Measurements from ENCODE around the gene KDM5B. TPM values are rescaled to one million over a fixed set of nuclear protein-coding genes. Genes with fewer than 3 reads are reported as not detected.
A peak's percentile ranks its signal among the peaks of the same experiment; 100 is the strongest.

Gene KDM5B
- total and polyA plus RNA-seq, 4 experiments from 2014 or later, result 6.5 to 64.6 (median 39.4) TPM

- POLR2A ChIA-PET (ENCODE audit: partially characterized antibody), result interaction anchor here (1.0 to 1.8 kb wide), 2 partner anchors 17 to 98 kb away, joined by 3 read pairs; partner anchors contain the start of genes KDM5B and RABIF
- no peaks in the 10 kb centered on the region for H3K9me3 ChIP-seq (ENCODE audit: control insufficient read depth in 1 of 2, low read length in 2 of 2)
- no peaks in the 10 kb centered on the region for H3K27me3 Mint-ChIP-seq
- intact Hi-C loops (cut with micrococcal nuclease), result no loop called here
- H3K27me3 ChIP-seq (ENCODE audit: insufficient read depth, low read length), result no peaks in the 10 kb centered on the region
- no peak overlapping the region for H3K4me3 ChIP-seq (ENCODE audit: low read length in 2 of 2)
- no peaks in the 10 kb centered on the region for H3K36me3 ChIP-seq (ENCODE audit: insufficient read depth, low read length)
- peaks cover 0 to 4% of the 10 kb centered on the region in 2 donors for H3K36me3 Mint-ChIP-seq
- peaks cover 4% of the 10 kb centered on the region for H3K4me1 ChIP-seq (ENCODE audit: insufficient read depth, low read length)
- H3K27ac ChIP-seq (ENCODE audit: low read depth, low read length), result no peak overlapping the region
- H3K4me3 Mint-ChIP-seq, result no peak overlapping the region
- DNase-seq, result no peak
- H3K9me3 Mint-ChIP-seq, result no peaks in the 10 kb centered on the region
- H3K4me1 Mint-ChIP-seq, result peaks cover 14 to 27% (median 19%) of the 10 kb centered on the region in 4 donors
- H3K27ac Mint-ChIP-seq, result peak overlapping the region in 2 of 7 donors; percentile 4 to 34
- CTCF ChIA-PET (ENCODE audit: partially characterized antibody), result no interaction called here
These were observed 17.0 kb downstream of the KDM5B start for GRCh38 chr1:202791077-202791747.

- Mint-ChIP-seq H3K4me3 (no peak overlapping the region), H3K27me3 (no peaks in the 10 kb centered on the region), H3K9me3 (no peaks in the 10 kb centered on the region), H3K36me3 (peaks cover 0 to 4% of the 10 kb centered on the region in 2 donors), H3K27ac (peak overlapping the region in 2 of 7 donors; percentile 15 to 23), H3K4me1 (peaks cover 16 to 32% (median 26%) of the 10 kb centered on the region in 4 donors)
- ChIA-PET POLR2A (ENCODE audit: partially characterized antibody) (no interaction called here), CTCF (ENCODE audit: partially characterized antibody) (no interaction called here)
- DNase-seq, result no peak
- intact Hi-C loops (cut with micrococcal nuclease), result no loop called here
- Histone ChIP-seq H3K4me1 (ENCODE audit: insufficient read depth, low read length) (peaks cover 7% of the 10 kb centered on the region), H3K27me3 (ENCODE audit: insufficient read depth, low read length) (no peaks in the 10 kb centered on the region), H3K27ac (ENCODE audit: low read depth, low read length) (no peak overlapping the region), H3K4me3 (ENCODE audit: low read length in 2 of 2) (no peak overlapping the region), H3K36me3 (ENCODE audit: insufficient read depth, low read length) (no peaks in the 10 kb centered on the region), H3K9me3 (ENCODE audit: control insufficient read depth in 1 of 2, low read length in 2 of 2) (no peaks in the 10 kb centered on the region)
These were observed 19.4 kb downstream of the KDM5B start for GRCh38 chr1:202788800-202789199.

GRCh38 chr1:202786804-202787203, 21.4 kb downstream of the KDM5B start:
- POLR2A ChIA-PET (ENCODE audit: partially characterized antibody), result no interaction called here
- Histone ChIP-seq H3K36me3 (ENCODE audit: insufficient read depth, low read length) (no peaks in the 10 kb centered on the region), H3K27ac (ENCODE audit: low read depth, low read length) (no peak overlapping the region), H3K4me1 (ENCODE audit: insufficient read depth, low read length) (peaks cover 7% of the 10 kb centered on the region), H3K4me3 (ENCODE audit: low read length in 2 of 2) (no peak overlapping the region), H3K9me3 (ENCODE audit: control insufficient read depth in 1 of 2, low read length in 2 of 2) (no peaks in the 10 kb centered on the region), H3K27me3 (ENCODE audit: insufficient read depth, low read length) (no peaks in the 10 kb centered on the region)
- DNase-seq, result no peak
- CTCF ChIA-PET (ENCODE audit: partially characterized antibody), result interaction anchor here (1.5 kb wide), 1 partner anchor 9 kb away, joined by 3 read pairs; no protein-coding TSS in a partner anchor
- H3K4me1 Mint-ChIP-seq, result peaks cover 16 to 35% (median 27%) of the 10 kb centered on the region in 4 donors
- intact Hi-C loops (cut with micrococcal nuclease), result no loop called here
- H3K27me3 Mint-ChIP-seq, result no peaks in the 10 kb centered on the region
- H3K4me3 Mint-ChIP-seq, result no peak overlapping the region
- no peaks in the 10 kb centered on the region for H3K9me3 Mint-ChIP-seq
- peaks cover 0 to 4% of the 10 kb centered on the region in 2 donors for H3K36me3 Mint-ChIP-seq
- peak overlapping the region in 2 of 7 donors; percentile 29 to 57 for H3K27ac Mint-ChIP-seq

- no peaks in the 10 kb centered on the region for H3K27me3 Mint-ChIP-seq
- POLR2A ChIA-PET (ENCODE audit: partially characterized antibody), result interaction anchor here (0.9 to 1.4 kb wide), 3 partner anchors 19 to 107 kb away, joined by 3 to 4 read pairs (median 3); partner anchors contain the start of genes KDM5B and RABIF
These were observed 27.0 kb downstream of the KDM5B start for GRCh38 chr1:202781180-202781579.

GRCh38 chr1:202770135-202770534, 38.1 kb downstream of the KDM5B start:
- DNase-seq, result no peak
- Histone ChIP-seq H3K36me3 (ENCODE audit: insufficient read depth, low read length) (peaks cover 22% of the 10 kb centered on the region), H3K4me3 (ENCODE audit: low read length in 2 of 2) (no peak overlapping the region), H3K27ac (ENCODE audit: low read depth, low read length) (no peak overlapping the region), H3K4me1 (ENCODE audit: insufficient read depth, low read length) (no peaks in the 10 kb centered on the region), H3K9me3 (ENCODE audit: control insufficient read depth in 1 of 2, low read length in 2 of 2) (no peaks in the 10 kb centered on the region), H3K27me3 (ENCODE audit: insufficient read depth, low read length) (no peaks in the 10 kb centered on the region)
- intact Hi-C loops (cut with micrococcal nuclease), result no loop called here
- no peak overlapping the region for H3K4me3 Mint-ChIP-seq
- H3K36me3 Mint-ChIP-seq, result peaks cover 46 to 59% of the 10 kb centered on the region in 2 donors
- H3K4me1 Mint-ChIP-seq, result peaks cover 0 to 1% (median 0%) of the 10 kb centered on the region in 4 donors
- H3K9me3 Mint-ChIP-seq, result no peaks in the 10 kb centered on the region
- no peaks in the 10 kb centered on the region for H3K27me3 Mint-ChIP-seq
- ChIA-PET POLR2A (ENCODE audit: partially characterized antibody) (no interaction called here), CTCF (ENCODE audit: partially characterized antibody) (no interaction called here)
- H3K27ac Mint-ChIP-seq, result no peak overlapping the region

More at GRCh38 chr1:202781180-202781579, 27.0 kb downstream of the KDM5B start:
- CTCF ChIA-PET (ENCODE audit: partially characterized antibody), result interaction anchor here (1.1 to 1.9 kb wide), 3 partner anchors 9 to 72 kb away, joined by 3 to 5 read pairs (median 4); no protein-coding TSS in a partner anchor
- H3K9me3 ChIP-seq (ENCODE audit: control insufficient read depth in 1 of 2, low read length in 2 of 2), result no peaks in the 10 kb centered on the region
- H3K27ac ChIP-seq (ENCODE audit: low read depth, low read length), result no peak overlapping the region
- H3K36me3 Mint-ChIP-seq, result peaks cover 6% of the 10 kb centered on the region in 2 donors
- H3K27ac Mint-ChIP-seq, result no peak overlapping the region
- no peaks in the 10 kb centered on the region for H3K27me3 ChIP-seq (ENCODE audit: insufficient read depth, low read length)
- no peaks in the 10 kb centered on the region for H3K9me3 Mint-ChIP-seq
- peaks cover 7% of the 10 kb centered on the region for H3K4me1 ChIP-seq (ENCODE audit: insufficient read depth, low read length)
- no peak overlapping the region for H3K4me3 Mint-ChIP-seq
- no peak overlapping the region for H3K4me3 ChIP-seq (ENCODE audit: low read length in 2 of 2)
- H3K4me1 Mint-ChIP-seq, result peaks cover 14 to 28% (median 22%) of the 10 kb centered on the region in 4 donors
- intact Hi-C loops (cut with micrococcal nuclease), result no loop called here
- H3K36me3 ChIP-seq (ENCODE audit: insufficient read depth, low read length), result no peaks in the 10 kb centered on the region
- no peak for DNase-seq

GRCh38 chr1:202765721-202766120, 42.5 kb downstream of the KDM5B start:
- peaks cover 0 to 1% (median 0%) of the 10 kb centered on the region in 4 donors for H3K4me1 Mint-ChIP-seq
- H3K36me3 ChIP-seq (ENCODE audit: insufficient read depth, low read length), result peaks cover 15% of the 10 kb centered on the region
- H3K4me3 ChIP-seq (ENCODE audit: low read length in 2 of 2), result no peak overlapping the region
- H3K36me3 Mint-ChIP-seq, result peaks cover 47 to 59% of the 10 kb centered on the region in 2 donors
- H3K27me3 Mint-ChIP-seq, result no peaks in the 10 kb centered on the region
- POLR2A ChIA-PET (ENCODE audit: partially characterized antibody), result no interaction called here
- no peak overlapping the region for H3K27ac Mint-ChIP-seq
- H3K27ac ChIP-seq (ENCODE audit: low read depth, low read length), result no peak overlapping the region
- CTCF ChIA-PET (ENCODE audit: partially characterized antibody), result no interaction called here
- H3K27me3 ChIP-seq (ENCODE audit: insufficient read depth, low read length), result no peaks in the 10 kb centered on the region
- no peaks in the 10 kb centered on the region for H3K9me3 ChIP-seq (ENCODE audit: control insufficient read depth in 1 of 2, low read length in 2 of 2)
- no peaks in the 10 kb centered on the region for H3K4me1 ChIP-seq (ENCODE audit: insufficient read depth, low read length)
- DNase-seq, result no peak
- no peak overlapping the region for H3K4me3 Mint-ChIP-seq
- H3K9me3 Mint-ChIP-seq, result no peaks in the 10 kb centered on the region
- intact Hi-C loops (cut with micrococcal nuclease), result no loop called here

GRCh38 chr1:202762019-202762418, 46.2 kb downstream of the KDM5B start:
- peaks cover 38% of the 10 kb centered on the region for H3K36me3 ChIP-seq (ENCODE audit: insufficient read depth, low read length)

More at GRCh38 chr1:202762019-202762418, 46.2 kb downstream of the KDM5B start:
- H3K27me3 ChIP-seq (ENCODE audit: insufficient read depth, low read length), result no peaks in the 10 kb centered on the region
- Mint-ChIP-seq H3K4me3 (no peak overlapping the region), H3K9me3 (no peaks in the 10 kb centered on the region), H3K4me1 (no peaks in the 10 kb centered on the region), H3K36me3 (peaks cover 35 to 64% of the 10 kb centered on the region in 2 donors), H3K27ac (peak overlapping the region in 3 of 7 donors; percentile 48 to 87 (median 78)), H3K27me3 (no peaks in the 10 kb centered on the region)
- DNase-seq, result no peak
- ChIA-PET POLR2A (ENCODE audit: partially characterized antibody) (no interaction called here), CTCF (ENCODE audit: partially characterized antibody) (interaction anchor here (1.3 to 1.5 kb wide), 2 partner anchors 11 to 20 kb away, joined by 3 read pairs; no protein-coding TSS in a partner anchor)
- H3K9me3 ChIP-seq (ENCODE audit: control insufficient read depth in 1 of 2, low read length in 2 of 2), result no peaks in the 10 kb centered on the region
- no peak overlapping the region for H3K27ac ChIP-seq (ENCODE audit: low read depth, low read length)
- no peak overlapping the region for H3K4me3 ChIP-seq (ENCODE audit: low read length in 2 of 2)
- no peaks in the 10 kb centered on the region for H3K4me1 ChIP-seq (ENCODE audit: insufficient read depth, low read length)
- intact Hi-C loops (cut with micrococcal nuclease), result no loop called here
